Measurements from ENCODE around the gene VMP1. TPM values are rescaled to one million over a fixed set of nuclear protein-coding genes. Genes with fewer than 3 reads are reported as not detected.

The VMP1 gene
- total and polyA plus RNA-seq, 2 of the 13 experiments (the other 11 are each of a cell fraction or from before 2014, with no cell fraction given), result 186 to 271 TPM

- TF ChIP-seq SRSF1 (optimal IDR thresholded peaks at IDR 0.05; ENCODE audit: low read depth, low read length), result no peak
- no peak for TF ChIP-seq TBP (CRISPR knock-in tag; IDR thresholded peaks at IDR 0.05)
- no peak for TF ChIP-seq ARNTL (CRISPR knock-in tag; IDR thresholded peaks at IDR 0.05)
- TF ChIP-seq ZNF253 (CRISPR knock-in tag; IDR thresholded peaks at IDR 0.05; ENCODE audit: borderline replicate concordance), result no peak
- TF ChIP-seq ZNF280B (CRISPR knock-in tag; IDR thresholded peaks at IDR 0.05; ENCODE audit: borderline replicate concordance), result no peak
- no peak for TF ChIP-seq GZF1 (CRISPR knock-in tag; IDR thresholded peaks at IDR 0.05)
- TF ChIP-seq MAFF (IDR thresholded peaks at IDR 0.05; ENCODE audit: low read depth, low read length), result peak; percentile 59; the same call in 1 of the 2 replicates
- TF ChIP-seq ZNF354B (CRISPR knock-in tag; IDR thresholded peaks at IDR 0.05), result no peak
- no peak for TF ChIP-seq HNRNPH1 (optimal IDR thresholded peaks at IDR 0.05; ENCODE audit: low read depth, low read length)
- no peak for TF ChIP-seq ZBTB21 (CRISPR knock-in tag; IDR thresholded peaks at IDR 0.05)
- no peak for TF ChIP-seq ZNF552 (CRISPR knock-in tag; IDR thresholded peaks at IDR 0.05; ENCODE audit: borderline replicate concordance)
- no peak for TF ChIP-seq ZNF746 (CRISPR knock-in tag; IDR thresholded peaks at IDR 0.05)
- TF ChIP-seq RFX1 (IDR thresholded peaks at IDR 0.05), result no peak
- TF ChIP-seq ZBTB43 (CRISPR knock-in tag; conservative IDR thresholded peaks at IDR 0.05), result no peak
- peak; percentile 15; the same call in 1 of the 2 replicates for TF ChIP-seq ZNF792 (CRISPR knock-in tag; IDR thresholded peaks at IDR 0.05)
- TF ChIP-seq RFXANK (CRISPR knock-in tag; IDR thresholded peaks at IDR 0.05), result no peak
- TF ChIP-seq TRAFD1 (CRISPR knock-in tag; IDR thresholded peaks at IDR 0.05; ENCODE audit: borderline replicate concordance), result no peak
- no peak for TF ChIP-seq ZHX1 (CRISPR knock-in tag; IDR thresholded peaks at IDR 0.05; ENCODE audit: low read depth)
- no peak for TF ChIP-seq MYNN (CRISPR knock-in tag; IDR thresholded peaks at IDR 0.05; ENCODE audit: low read depth)
- TF ChIP-seq GATAD2A (CRISPR knock-in tag; IDR thresholded peaks at IDR 0.05), result peak; percentile 90
- no peak for TF ChIP-seq MAFG (CRISPR knock-in tag; IDR thresholded peaks at IDR 0.05)
- peak; percentile 42; the same call in 1 of the 2 replicates for TF ChIP-seq HOXA3 (CRISPR knock-in tag; IDR thresholded peaks at IDR 0.05)
- TF ChIP-seq SRY (CRISPR knock-in tag; IDR thresholded peaks at IDR 0.05), result no peak
Measured at GRCh38 chr17:59785091-59785799, 77.8 kb downstream of the VMP1 start (continued).
